Mesodermal cell (in vitro differentiated cells): ENCODE data around the gene TRIM46.
"Not testable (repeated sequence)": the region's sequence is repeated elsewhere in the genome, so short reads cannot be mapped to it uniquely, and the experiment has no call there.

Source experiments
- H3K27ac ChIP-seq: 2 replicates; pipeline ENCODE4 v1.7.0; 2013; ENCODE audit warnings: mild to moderate bottlenecking, low read depth, low read length, moderate library complexity; ENCODE audit not compliant: severe bottlenecking
- H3K36me3 ChIP-seq: 2 replicates; pipeline ENCODE4 v1.7.1; 2013; ENCODE audit warnings: mild to moderate bottlenecking, low read length, moderate library complexity; ENCODE audit not compliant: control insufficient read depth, insufficient read depth
- H3K4me1 ChIP-seq: one replicate; pipeline ENCODE4 v1.7.1; 2013; ENCODE audit warnings: mild to moderate bottlenecking, low read length; ENCODE audit not compliant: insufficient read depth, control insufficient read depth, poor library complexity, severe bottlenecking
- H3K4me3 ChIP-seq: 2 replicates; pipeline ENCODE4 v1.7.0; 2013; ENCODE audit warnings: low read length, control low read depth, mild to moderate bottlenecking; ENCODE audit not compliant: insufficient read depth, poor library complexity, severe bottlenecking; ENCODE audit errors: extremely low read depth
- H3K9me3 ChIP-seq: 2 replicates; pipeline ENCODE4 v1.7.1; 2013; ENCODE audit warnings: mild to moderate bottlenecking, low read length, moderate library complexity; ENCODE audit not compliant: control insufficient read depth
- WGBS, 2 experiments: methylation state at CpG; one replicate each; pipeline ENCODE4 v1.1.5; 2013; ENCODE audit warnings: missing lambda C conversion rate in 2 of 2; ENCODE audit not compliant: insufficient coverage in 2 of 2; 5-methylcytosine and 5-hydroxymethylcytosine counted together

Gene TRIM46

DNA sequence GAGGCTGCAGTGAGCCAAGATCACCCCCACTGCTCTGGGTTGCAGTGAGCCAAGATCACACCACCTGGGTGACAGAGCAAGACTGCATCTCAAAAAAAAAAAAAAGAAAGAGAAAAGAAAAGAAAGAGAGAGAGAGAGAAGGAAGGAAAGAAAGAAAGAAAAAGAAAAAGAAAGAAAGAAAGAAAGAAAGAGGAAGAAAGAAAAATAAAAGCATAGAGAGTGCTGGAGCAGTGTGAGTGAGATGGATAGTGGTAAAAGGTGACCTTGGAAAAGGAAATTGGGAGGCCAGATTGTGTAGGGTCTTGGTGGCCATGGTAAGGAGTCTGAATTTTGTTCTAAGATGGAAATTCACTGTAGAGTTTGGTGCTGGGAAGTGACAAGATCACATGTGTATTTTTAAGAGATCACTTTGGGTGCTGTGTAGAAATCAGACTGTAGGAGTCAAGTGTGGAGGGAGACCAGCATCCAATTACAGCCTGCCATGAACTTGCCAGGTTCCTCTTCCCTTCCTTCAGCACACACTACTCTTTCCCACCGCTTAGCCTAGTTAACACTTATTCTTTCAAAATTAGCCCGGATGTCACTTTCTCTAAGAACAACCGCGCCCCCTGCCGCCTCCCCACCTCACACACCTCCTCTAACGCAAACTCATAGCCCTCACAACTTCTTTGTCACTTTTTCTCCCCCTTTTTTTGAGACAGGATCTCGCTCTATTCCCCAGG is 52.7 kb downstream of the TRIM46 start:
- 0 to 1% methylated on average over 6 of the region's 7 CpGs for WGBS, 2 experiments
- Histone ChIP-seq H3K9me3 (no peaks in the 10 kb centered on the region), H3K4me1 (peaks cover 9% of the 10 kb centered on the region), H3K36me3 (no peaks in the 10 kb centered on the region), H3K27ac (peak overlapping the region; percentile 97), H3K4me3 (peak overlapping the region; percentile 74)

DNA sequence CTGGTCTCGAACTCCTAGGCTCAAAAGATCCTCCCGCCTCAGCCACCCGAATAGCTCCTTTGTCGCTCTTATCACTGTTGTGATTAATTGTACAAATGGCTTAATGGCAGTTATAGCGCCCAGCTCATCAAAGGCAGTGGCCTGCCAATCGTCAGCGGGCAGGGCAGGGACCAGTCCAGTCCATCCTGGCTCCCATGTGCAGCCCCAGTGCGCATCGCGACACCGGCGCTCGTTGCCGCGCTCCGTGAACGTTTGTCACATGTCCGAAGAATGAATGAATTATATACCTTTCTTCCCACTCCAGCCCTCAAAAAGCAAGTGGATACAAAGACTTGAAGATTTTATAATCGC is 53.2 kb downstream of the TRIM46 start:
- H3K27ac ChIP-seq: peak overlapping the region; percentile 97
- WGBS, 2 experiments: 0% methylated on average over 13 to 14 of the region's 19 CpGs
- no peaks in the 10 kb centered on the region for H3K36me3 ChIP-seq
- no peaks in the 10 kb centered on the region for H3K9me3 ChIP-seq
- peaks cover 9% of the 10 kb centered on the region for H3K4me1 ChIP-seq
- H3K4me3 ChIP-seq: peak overlapping the region; percentile 74

DNA sequence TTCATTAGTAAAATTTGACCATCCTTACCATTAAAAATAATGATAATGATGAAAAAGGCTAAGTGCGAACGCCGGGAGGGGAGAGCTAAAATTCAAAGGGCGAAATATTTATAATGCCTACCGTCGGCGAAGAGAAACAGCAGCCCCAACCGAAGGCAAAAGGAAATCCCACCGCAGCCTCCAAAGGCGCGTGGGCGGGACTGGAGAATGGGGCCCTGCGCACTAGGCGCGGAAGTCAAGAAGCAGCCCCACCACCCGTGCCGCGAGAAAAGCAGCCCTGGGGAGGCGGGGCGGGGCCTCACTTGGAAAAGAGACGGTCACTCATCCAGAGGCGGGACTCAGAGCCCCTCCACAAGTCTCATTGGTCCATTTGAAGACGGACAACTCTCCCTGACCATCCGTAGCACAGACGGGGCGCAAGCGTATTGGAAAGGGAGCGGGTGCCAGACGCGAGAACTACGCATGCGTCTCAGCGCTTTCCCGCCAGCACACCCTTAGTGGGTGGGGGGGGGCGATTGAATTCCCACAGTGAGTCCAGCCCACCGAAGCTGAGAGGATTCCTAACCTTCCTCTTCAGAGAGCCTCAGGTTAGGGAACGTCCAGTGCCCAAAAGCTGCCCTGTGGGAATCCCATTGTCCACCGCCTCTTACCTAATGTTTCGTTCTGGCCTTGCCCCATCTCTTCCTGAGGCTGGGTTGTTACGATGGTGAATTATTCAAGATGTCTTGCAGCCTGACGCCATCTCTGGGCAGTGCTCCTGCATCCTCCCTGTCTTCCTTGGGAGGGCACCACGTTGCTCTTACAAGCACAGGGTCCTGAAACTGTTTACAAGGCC is 53.8 kb downstream of the TRIM46 start:
- WGBS, 2 experiments: 0 to 2% methylated on average over 23 to 26 of the region's 42 CpGs
- H3K27ac ChIP-seq: peak overlapping the region; percentile 97
- peaks cover 14% of the 10 kb centered on the region for H3K4me1 ChIP-seq
- H3K4me3 ChIP-seq: peak overlapping the region; percentile 74
- H3K9me3 ChIP-seq: no peaks in the 10 kb centered on the region
- no peaks in the 10 kb centered on the region for H3K36me3 ChIP-seq

DNA sequence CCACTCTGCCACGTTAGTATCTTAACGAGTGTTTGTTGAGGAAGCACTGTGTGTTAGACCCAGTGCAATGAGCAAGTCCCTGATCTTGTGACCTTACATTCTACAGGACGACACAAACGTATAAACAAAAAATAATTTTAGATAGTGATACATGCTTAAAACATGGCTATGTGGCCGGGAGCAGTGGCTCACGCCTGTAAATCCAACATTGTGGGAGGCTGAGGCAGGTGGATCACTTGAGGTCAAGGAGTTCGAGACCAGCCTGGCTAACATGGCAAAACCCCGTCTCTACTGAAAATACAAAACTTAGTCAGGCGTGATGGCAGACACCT is 54.4 kb downstream of the TRIM46 start:
- Histone ChIP-seq H3K9me3 (no peaks in the 10 kb centered on the region), H3K27ac (peak overlapping the region; percentile 83), H3K36me3 (no peaks in the 10 kb centered on the region), H3K4me1 (peaks cover 15% of the 10 kb centered on the region), H3K4me3 (peak overlapping the region; percentile 74)
- WGBS, 2 experiments: 83 to 85% methylated on average over 7 to 8 of the region's 9 CpGs

DNA sequence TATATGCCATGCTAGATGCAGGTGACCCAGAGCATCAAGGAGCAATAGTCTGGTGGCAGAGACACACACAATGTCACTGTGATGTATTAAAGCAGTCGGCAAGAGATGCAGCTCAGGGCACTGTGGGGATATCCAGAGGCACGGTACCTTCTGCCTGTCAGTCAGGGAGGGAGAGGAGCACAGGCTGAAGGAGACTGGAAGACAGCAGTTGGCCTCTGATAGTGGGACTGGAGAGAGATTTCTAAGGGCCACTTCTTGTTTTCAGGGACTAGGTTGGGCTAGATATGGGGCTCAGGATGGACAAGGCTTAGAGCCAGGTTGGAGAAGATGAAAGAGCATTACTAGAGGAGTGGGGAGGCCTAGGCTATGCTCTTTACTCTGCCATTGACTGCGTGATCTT is 57.7 kb downstream of the TRIM46 start:
- H3K4me1 ChIP-seq, H3K36me3 ChIP-seq, H3K27ac ChIP-seq, H3K4me3 ChIP-seq, H3K9me3 ChIP-seq: not testable (repeated sequence)
- 88% methylated on average over 2 to 3 of the region's 3 CpGs for WGBS, 2 experiments

DNA sequence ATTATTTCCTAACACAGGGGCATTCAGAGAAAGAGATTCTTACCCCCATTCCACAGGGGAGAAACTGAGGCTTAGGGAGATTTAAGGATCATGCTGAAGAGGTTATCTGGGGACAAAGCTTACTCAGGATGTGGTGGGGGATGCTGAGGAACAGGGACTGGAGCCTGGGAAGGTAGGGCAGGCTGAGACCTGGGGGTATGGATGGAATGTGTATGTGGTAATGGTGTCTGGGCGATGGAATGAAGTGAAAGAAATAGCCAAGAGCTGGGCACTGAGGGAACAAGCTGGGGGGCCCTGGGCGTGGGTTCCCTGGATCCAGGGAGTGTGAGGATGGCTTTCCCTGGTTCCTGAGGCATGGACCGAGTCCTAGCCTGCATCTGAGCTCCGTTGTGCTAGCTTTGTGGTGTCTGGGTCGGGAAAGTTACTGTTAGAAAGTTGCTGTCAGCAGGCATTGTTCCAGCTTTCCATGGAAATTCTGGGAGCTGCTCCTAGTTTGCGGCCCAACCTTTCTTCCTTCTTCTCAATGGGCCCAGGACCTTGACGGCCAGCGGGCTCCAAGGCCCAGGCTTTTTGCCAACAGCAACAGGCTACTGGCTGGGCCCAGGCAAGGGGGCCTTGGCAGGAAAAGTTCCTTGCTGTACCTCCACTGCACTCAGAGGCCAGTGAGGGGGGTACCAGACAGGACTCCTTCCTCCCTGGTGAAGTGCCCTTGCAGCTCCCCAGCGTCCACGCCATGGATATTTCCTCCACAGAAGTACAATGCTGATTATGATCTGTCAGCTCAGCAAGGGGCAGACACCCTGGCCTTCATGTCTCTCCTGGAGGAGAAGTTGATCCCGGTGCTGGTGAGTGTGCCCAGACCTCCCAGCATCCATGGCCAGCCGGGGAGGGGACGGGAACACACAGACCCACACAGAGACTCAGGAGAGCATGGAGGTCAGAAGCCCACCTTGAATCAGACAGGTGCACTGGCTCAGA is 58.6 kb downstream of the TRIM46 start:
- H3K36me3 ChIP-seq: peaks cover 15% of the 10 kb centered on the region
- H3K27ac ChIP-seq, H3K4me1 ChIP-seq, H3K9me3 ChIP-seq, H3K4me3 ChIP-seq: not testable (repeated sequence)
- WGBS, 2 experiments: 92 to 97% methylated on average over 6 to 7 of the region's 13 CpGs

DNA sequence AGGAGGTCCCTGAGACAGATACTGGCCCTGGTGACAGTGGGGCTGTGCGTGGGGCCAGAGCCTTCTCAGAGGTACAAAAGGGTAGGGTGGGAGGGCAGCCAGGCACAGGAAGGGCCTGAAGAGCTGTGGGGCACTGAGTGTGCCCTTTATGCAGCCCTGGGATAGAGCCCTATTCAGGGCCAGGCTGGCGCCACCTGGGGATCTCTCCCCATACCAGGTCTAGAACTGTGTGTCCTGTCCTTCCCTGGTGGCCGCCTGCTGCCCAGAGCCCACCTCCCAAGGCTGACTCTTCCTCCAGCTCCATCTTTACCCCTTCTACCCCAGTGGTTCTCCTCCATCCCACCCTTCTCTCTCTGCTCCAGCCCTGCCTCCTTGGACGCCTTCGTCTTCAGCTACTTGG is 59.9 kb downstream of the TRIM46 start:
- H3K36me3 ChIP-seq: peaks cover 20% of the 10 kb centered on the region
- H3K4me1 ChIP-seq, H3K27ac ChIP-seq, H3K9me3 ChIP-seq, H3K4me3 ChIP-seq: not testable (repeated sequence)
- WGBS, 2 experiments: 100% methylated on average over 1 of the region's 5 CpGs; no CpG with 5 or more reads in 1 of the 2 experiments
